NCI-H446 treated with DMSO at 0.1 percent for 48 hours (cell line): Measurements from ENCODE around the gene ANAPC15.
A peak's percentile ranks its signal among the peaks of the same experiment; 100 is the strongest.

Experiments used
- DNase-seq: peaks from one replicate; lab custom pipeline; 2025; lab: John Stamatoyannopoulos, UW

Gene ANAPC15

GRCh38 chr11:72125956-72126355, 13.5 kb upstream of the ANAPC15 start:
- no peak for DNase-seq

- DNase-seq: no peak
These were observed 11.6 kb upstream of the ANAPC15 start for GRCh38 chr11:72124046-72124445.

GRCh38 chr11:72123117-72123653, 10.7 kb upstream of the ANAPC15 start:
- no peak for DNase-seq

GRCh38 chr11:72122607-72123006, 10.1 kb upstream of the ANAPC15 start:
- DNase-seq: no peak

DNA sequence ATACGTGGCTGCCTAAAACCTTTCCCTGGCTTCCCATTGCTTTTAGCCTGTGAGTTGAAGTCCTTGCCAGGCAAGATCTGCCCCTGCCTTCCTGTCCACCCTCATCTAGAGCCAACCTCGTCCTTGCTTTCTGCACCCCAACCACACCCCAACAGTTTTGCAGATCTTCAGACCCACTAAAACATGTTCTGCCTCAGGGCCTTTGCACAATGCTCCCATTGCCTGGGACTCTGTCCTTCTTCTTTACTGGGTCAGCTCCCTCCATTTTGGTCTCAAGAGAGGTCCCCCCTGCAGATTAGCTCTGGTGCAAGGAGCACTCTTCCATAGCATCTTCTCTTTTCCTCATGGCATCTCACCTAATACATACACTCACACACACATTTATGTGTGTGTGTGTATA, 8.4 kb upstream of the ANAPC15 start:
- DNase-seq: no peak

DNA sequence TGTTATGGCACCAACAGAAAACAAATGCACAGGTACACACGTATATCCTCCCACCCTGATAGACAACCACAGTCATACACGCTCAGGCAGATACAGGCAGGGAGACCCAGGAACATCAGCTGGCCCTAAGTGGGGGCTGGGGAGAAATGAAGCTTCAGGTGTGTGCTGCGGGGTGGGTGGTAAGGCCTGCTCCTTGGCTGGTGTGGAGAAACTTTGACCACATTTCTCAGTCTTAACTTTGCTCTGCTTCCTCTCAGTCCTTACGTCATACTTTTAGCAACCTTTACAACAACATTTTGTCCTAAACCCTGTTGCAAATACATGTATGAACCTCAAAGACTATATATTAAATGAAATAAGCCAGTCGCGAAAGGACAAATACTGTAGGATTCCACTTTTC, 6.7 kb upstream of the ANAPC15 start:
- DNase-seq: no peak

DNA sequence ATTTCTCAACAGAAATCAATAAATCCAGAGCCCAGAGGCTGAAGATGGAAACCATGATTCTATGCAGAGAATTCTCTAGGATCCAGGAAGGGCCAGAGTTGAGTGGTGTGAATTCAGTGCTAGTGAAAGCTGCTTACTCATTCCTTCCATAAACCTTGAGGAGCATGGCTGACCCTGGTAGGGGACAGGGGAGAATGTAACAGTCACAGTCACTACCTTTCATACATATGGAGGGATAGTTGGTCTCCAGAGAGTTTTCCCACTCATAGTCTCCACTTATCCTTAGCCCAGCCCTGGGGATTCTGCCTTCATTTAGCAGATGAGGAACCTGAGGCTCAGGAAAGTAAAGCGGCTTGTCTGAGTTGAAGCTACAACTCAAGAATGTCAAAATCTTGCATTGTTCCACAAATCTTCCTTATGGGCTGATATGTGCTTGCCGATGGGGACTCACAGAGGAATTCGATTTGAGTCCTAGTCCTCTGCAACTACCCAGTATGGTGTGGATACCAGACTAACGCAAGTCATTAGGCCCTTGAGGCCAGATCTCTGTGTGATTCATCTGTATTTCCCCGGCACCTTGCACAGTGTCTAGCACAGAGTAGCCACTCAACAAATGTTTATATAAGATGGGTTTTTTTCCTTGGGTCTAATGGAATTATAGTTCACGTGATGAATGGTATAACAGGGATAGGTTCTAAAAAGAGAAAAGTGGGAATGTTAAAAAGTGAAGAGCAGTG, 3.7 kb upstream of the ANAPC15 start:
- no peak for DNase-seq

GRCh38 chr11:72114570-72114969, 2.1 kb upstream of the ANAPC15 start:
- no peak for DNase-seq

DNA sequence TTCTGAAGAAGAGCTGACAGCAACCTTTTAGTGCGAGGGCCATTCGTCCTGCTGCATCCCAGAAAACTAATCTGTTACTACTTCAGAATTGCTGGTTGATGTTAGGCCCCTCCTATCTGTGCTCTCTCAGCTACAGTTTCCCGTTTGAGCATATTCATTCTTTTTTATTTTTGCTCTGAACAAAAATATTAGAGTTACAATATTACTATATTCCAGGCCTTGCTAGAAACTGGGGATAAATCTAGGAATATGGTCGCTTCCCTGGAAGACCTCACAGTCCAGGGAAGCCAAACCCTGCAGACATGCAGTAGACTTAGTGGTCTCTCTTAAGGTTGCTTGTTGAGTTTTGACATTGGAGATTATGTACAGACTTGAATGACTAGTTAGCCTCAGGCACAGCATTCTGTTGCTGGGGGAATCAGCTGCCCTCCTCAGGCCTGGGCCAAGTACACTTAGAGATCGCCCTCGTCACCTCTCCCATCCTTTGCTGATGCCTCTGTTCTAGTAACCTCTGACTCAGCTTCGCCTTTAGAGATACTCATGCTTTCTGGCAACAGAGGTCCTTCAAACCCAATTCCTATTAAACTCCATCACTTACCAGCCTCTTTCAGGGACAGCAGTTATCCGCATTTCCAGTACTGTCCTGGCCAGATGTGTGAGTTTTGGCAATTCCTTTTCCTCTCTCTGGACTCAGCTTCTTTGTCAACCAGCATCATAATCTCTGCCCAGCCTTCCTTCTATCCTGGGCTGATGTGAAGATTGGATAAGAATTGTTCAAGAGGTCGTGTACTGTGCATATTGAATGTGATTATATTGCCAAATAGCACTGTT, 698 bp upstream of the ANAPC15 start:
- no peak for DNase-seq

GRCh38 chr11:72111300-72112142, 974 bp downstream of the ANAPC15 start:
- DNase-seq: no peak

GRCh38 chr11:72105888-72106287, 6.6 kb downstream of the ANAPC15 start, which contains the start of gene TOMT:
TOMT (plus strand) TSS chr11:72105924; CDS start chr11:72105952, 28 bp downstream.
- DNase-seq: no peak

DNA sequence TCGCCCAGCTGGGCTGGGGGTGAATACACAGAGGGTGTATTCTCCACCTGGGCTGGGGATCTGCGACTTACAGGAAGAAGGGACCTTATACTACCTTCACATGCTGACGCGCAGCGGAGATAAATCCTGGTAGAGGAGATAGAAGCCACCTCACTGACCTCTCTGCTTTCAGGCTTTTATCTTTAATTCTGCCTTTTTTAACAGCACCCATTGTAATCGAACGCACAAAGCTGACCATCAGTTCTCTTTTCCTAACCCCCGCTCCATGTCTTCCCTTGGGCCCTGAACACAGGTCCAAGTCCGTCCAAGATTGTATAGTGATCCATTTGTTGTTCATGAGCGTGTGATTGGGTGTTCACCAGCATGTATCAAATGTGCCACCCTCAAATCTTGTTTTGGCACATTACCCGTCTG, 8.7 kb downstream of the ANAPC15 start:
- DNase-seq: no peak

DNA sequence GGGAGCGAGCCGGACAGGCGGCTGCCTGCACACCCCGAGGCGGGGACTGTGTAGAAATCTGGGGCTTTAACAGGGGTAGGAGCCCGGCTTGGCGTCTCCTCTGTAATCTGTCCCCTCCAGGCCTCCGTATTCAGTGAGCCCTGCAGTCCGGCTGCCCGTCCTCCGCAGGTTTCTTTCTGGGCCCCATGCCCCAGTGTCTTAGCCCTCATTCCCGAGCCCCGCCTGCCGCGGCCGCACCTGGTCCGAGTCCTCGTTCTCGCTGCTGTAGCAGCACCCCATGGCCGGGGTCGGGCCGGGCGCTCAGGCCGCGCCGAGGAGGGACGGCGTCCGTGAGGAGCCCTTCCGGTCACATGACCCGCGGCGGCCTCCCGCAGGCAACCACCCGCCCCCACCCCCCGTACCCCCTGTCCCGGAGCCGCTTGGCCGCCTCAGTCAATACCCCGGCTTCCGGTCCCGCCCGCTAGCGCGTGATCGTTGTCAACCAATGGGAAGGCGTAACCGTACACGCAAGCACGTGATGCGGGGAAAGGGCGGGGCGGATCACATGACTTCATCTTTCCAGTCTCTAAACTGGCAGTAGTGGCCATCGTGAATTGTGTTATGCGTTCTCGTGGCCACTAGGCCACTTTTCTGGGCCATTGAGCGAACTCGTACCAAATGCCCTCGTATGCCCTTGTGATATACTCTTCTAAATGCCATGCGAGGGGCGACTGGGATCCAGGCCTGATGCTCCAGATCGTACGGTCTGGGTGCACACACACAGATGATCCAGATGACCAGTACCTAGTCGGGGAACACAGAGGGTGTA, 9.3 kb downstream of the ANAPC15 start, which contains the start of gene LAMTOR1:
TSS of gene LAMTOR1 (minus strand) at position 352 of the 808 bp plus-strand sequence. CDS start at position 279, 73 bp downstream.
- peak; percentile 98 for DNase-seq

- DNase-seq: no peak
These were observed 9.9 kb downstream of the ANAPC15 start for GRCh38 chr11:72102631-72102945.

DNA sequence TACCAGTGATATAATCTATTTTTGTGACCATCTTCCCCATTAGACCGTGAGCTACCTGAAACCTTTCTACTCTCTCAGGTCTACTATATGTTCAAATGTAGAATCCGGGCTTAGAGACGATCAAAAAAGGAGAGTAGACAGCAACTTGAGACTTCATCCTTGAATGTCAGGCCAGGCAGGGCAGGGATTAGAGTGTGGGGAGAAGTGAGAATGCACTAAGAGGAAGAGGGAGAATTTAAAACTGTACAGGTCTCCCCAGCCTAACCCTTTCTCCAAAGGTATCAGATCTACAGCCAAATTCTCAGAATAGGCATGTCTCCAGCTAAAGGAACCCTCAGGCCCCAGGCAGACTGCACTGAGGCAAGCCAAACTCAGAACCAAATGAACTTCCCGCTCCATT, 10.3 kb downstream of the ANAPC15 start:
- DNase-seq: no peak

GRCh38 chr11:72100462-72100861, 12.0 kb downstream of the ANAPC15 start:
- no peak for DNase-seq

GRCh38 chr11:72100009-72100408, 12.5 kb downstream of the ANAPC15 start:
- DNase-seq: no peak

GRCh38 chr11:72098741-72099140, 13.8 kb downstream of the ANAPC15 start:
- no peak for DNase-seq

- DNase-seq: no peak
These were observed 21.2 kb downstream of the ANAPC15 start for GRCh38 chr11:72091292-72091691.

DNA sequence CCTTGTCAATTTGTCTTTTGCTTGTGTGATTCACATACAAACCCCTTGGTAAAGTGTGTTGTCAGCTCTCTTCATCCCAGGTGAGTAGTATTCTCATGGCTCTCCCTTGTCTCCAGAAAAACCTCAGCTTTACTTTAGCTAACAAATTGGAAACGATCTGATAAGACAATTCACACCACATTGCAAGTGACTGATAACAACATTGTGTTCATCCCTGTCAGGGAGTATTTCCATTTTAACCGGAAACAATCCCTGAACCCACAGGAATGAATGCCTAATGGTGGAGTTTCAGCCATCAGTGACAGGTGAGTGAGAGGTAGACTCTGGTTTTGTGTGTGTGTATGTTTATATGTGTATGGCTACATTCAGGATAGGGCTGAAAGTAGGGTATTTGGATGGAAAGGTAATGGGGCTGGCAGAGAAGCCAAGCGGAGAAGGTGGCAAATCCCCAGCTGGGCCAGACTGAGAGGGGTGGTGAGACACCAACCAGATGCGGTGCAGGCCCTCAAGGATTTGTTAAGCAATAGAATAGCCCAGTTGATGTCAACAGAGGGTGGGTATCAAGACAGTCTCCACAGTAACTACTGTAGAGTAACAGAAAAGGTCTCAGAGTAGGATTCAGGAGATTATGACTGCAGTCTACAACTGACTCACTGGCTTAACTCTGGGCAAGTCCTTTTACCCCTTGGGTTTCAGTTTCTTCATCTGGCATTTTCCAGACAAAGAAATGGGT, 24.3 kb downstream of the ANAPC15 start:
- DNase-seq: no peak
